Heart left ventricle (tissue), 13 donors: ENCODE data around the gene STKLD1.

Experiments used
- POLR2A ChIP-seq, 2 donors: fragments of 450-650 bp; IDR thresholded peaks; one replicate each; pipeline ENCODE4 v1.6.1; 2017; ENCODE audit warnings: antibody characterized with exemption in 2 of 2, mild to moderate bottlenecking in 2 of 2, moderate library complexity in 2 of 2
- TF ChIP-seq, protein P1 (sequence below), 12 donors: fragments of 200-600 bp; sonication (generic) in 4 of 12; IDR thresholded peaks; one replicate each; pipeline versions ENCODE4 v1.5.0 to v1.8.0; 2018 to 2022; ENCODE audit warnings: antibody characterized with exemption in 12 of 12, mild to moderate bottlenecking in 5 of 12
- donor health status: ischemic (EF 13 %, LVEDD 7.1; RV severe dilation, severe dysfunction).
- donor health status: DM: no; HTN: yes; CAD: no.
- donor health status: DM: no; HTN: no; CAD: no.
- donor health status: ischemic (EF 25% LVEDD 6.9; RV normal size, moderate dysfunction).
- donor health status: ischemic (EF 25% LVEDD 5.7; RV mildly dilated, moderate dysfunction).
- donor health status: ischemic (EF 35%, LVEDD 5.7; RV mildly dilated, moderate dysfunction).
- donor health status: nonischemic (EF 11% LVEDD 7.7; RV severe dilation, severe dysfunction).
- donor health status: DM: yes; HTN: yes; CAD: no.
- donor health status: PGD.
- donor health status: ischemic (EF 29% LVEDD 5.4; RV normal size, mild dysfunction).
- donor health status: nonischemic (EF 23%, LVEDD 6.1; RV moderate dilation, normal function).

GRCh38 chr9:133333566-133333965 lies 42.6 kb upstream of the STKLD1 start:
- TF ChIP-seq, protein P1, sequence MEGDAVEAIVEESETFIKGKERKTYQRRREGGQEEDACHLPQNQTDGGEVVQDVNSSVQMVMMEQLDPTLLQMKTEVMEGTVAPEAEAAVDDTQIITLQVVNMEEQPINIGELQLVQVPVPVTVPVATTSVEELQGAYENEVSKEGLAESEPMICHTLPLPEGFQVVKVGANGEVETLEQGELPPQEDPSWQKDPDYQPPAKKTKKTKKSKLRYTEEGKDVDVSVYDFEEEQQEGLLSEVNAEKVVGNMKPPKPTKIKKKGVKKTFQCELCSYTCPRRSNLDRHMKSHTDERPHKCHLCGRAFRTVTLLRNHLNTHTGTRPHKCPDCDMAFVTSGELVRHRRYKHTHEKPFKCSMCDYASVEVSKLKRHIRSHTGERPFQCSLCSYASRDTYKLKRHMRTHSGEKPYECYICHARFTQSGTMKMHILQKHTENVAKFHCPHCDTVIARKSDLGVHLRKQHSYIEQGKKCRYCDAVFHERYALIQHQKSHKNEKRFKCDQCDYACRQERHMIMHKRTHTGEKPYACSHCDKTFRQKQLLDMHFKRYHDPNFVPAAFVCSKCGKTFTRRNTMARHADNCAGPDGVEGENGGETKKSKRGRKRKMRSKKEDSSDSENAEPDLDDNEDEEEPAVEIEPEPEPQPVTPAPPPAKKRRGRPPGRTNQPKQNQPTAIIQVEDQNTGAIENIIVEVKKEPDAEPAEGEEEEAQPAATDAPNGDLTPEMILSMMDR (IDR thresholded peaks at IDR 0.05) = no peak
- TF ChIP-seq POLR2A (IDR thresholded peaks at IDR 0.05) = no peak
